OCI-LY3 (cell line): Measurements from ENCODE around the gene ME3.

Source experiments
- H2AFZ ChIP-seq: fragments of 200-600, 300-600 bp; shearing (Covaris generic); 2 replicates; pipeline ENCODE4 v1.6.0; 2014; ENCODE audit warnings: antibody characterized with exemption, low read depth, low read length
- H3K27ac ChIP-seq: fragments of 200-600, 300-600 bp; sonication (generic); 2 replicates; pipeline ENCODE4 v1.5.1; 2014; ENCODE audit warnings: mild to moderate bottlenecking, low read length, moderate library complexity, mixed read lengths
- H3K27me3 ChIP-seq: fragments of 200-600, 300-600 bp; sonication (generic); 2 replicates; pipeline ENCODE4 v1.6.1; 2014; ENCODE audit warnings: low read depth, low read length, mixed read lengths
- H3K36me3 ChIP-seq: fragments of 200-600, 300-600 bp; sonication (generic); replicated peaks from 2 replicates; pipeline ENCODE3; 2014; ENCODE audit warnings: low read depth, low read length, mixed read lengths
- H3K4me1 ChIP-seq: fragments of 300-600, 200-600 bp; sonication (generic); 2 replicates; pipeline ENCODE4 v1.6.1; 2014; ENCODE audit warnings: low read length, mixed read lengths
- H3K4me2 ChIP-seq: fragments of 200-600, 300-600 bp; sonication (generic); 2 replicates; pipeline ENCODE4 v1.6.1; 2014; ENCODE audit warnings: low read length, mixed read lengths
- H3K4me3 ChIP-seq: fragments of 300-600, 200-600 bp; sonication (generic); 2 replicates; pipeline ENCODE4 v1.5.1; 2014; ENCODE audit warnings: antibody characterized with exemption, mild to moderate bottlenecking, low read length, moderate library complexity
- H3K79me2 ChIP-seq: fragments of 300-600, 200-600 bp; shearing (Covaris generic); 2 replicates; pipeline ENCODE4 v1.6.1; 2014; ENCODE audit warnings: mild to moderate bottlenecking, low read length, mixed read lengths
- H3K9ac ChIP-seq: fragments of 300-600, 200-600 bp; shearing (Covaris generic); 2 replicates; pipeline ENCODE4 v1.6.0; 2014; ENCODE audit warnings: mild to moderate bottlenecking, low read length, moderate library complexity
- H3K9me3 ChIP-seq: fragments of 200-600, 300-600 bp; shearing (Covaris generic); 2 replicates; pipeline ENCODE4 v1.6.1; 2014; ENCODE audit warnings: low read length, mixed read lengths; ENCODE audit not compliant: insufficient read depth
- H4K20me1 ChIP-seq: fragments of 200-600, 300-600 bp; sonication (generic); 2 replicates; pipeline ENCODE4 v1.6.1; 2016; ENCODE audit warnings: low read length, mixed read lengths; ENCODE audit not compliant: insufficient read depth
- EZH2phosphoT487 ChIP-seq: fragments of 200-600 bp; shearing (Covaris generic); IDR thresholded peaks from 2 replicates; pipeline ENCODE4 v1.6.1; 2018; ENCODE audit warnings: antibody characterized with exemption, mixed run types, low read depth
- TF ChIP-seq, protein P1 (sequence below): fragments of 200-600, 300-600 bp; sonication (generic); IDR thresholded peaks from 2 replicates; pipeline ENCODE4 v1.5.1; 2014; ENCODE audit warnings: antibody characterized with exemption, low read length, low read depth

ME3 gene

GRCh38 chr11:86693518-86693917, 21.1 kb upstream of the ME3 start:
- H3K27ac ChIP-seq, result no peak overlapping the region
- H3K4me1 ChIP-seq, result peaks cover 9% of the 10 kb centered on the region
- H3K27me3 ChIP-seq, result peaks cover 27% of the 10 kb centered on the region
- H3K9me3 ChIP-seq, result no peaks in the 10 kb centered on the region
- no peaks in the 10 kb centered on the region for H3K36me3 ChIP-seq
- no peak overlapping the region for H3K4me3 ChIP-seq
- no peak overlapping the region for H3K9ac ChIP-seq
- no peak overlapping the region for H3K4me2 ChIP-seq
- TF ChIP-seq, protein P1, sequence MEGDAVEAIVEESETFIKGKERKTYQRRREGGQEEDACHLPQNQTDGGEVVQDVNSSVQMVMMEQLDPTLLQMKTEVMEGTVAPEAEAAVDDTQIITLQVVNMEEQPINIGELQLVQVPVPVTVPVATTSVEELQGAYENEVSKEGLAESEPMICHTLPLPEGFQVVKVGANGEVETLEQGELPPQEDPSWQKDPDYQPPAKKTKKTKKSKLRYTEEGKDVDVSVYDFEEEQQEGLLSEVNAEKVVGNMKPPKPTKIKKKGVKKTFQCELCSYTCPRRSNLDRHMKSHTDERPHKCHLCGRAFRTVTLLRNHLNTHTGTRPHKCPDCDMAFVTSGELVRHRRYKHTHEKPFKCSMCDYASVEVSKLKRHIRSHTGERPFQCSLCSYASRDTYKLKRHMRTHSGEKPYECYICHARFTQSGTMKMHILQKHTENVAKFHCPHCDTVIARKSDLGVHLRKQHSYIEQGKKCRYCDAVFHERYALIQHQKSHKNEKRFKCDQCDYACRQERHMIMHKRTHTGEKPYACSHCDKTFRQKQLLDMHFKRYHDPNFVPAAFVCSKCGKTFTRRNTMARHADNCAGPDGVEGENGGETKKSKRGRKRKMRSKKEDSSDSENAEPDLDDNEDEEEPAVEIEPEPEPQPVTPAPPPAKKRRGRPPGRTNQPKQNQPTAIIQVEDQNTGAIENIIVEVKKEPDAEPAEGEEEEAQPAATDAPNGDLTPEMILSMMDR, result no peak
- no peak for TF ChIP-seq EZH2phosphoT487
- H3K79me2 ChIP-seq, result no peaks in the 10 kb centered on the region
- no peak overlapping the region for H2AFZ ChIP-seq
- H4K20me1 ChIP-seq, result no peaks in the 10 kb centered on the region

- no peak overlapping the region for H2AFZ ChIP-seq
- no peak overlapping the region for H3K4me3 ChIP-seq
- no peaks in the 10 kb centered on the region for H3K9me3 ChIP-seq
- H3K36me3 ChIP-seq, result no peaks in the 10 kb centered on the region
- H3K9ac ChIP-seq, result no peak overlapping the region
- H4K20me1 ChIP-seq, result no peaks in the 10 kb centered on the region
- no peaks in the 10 kb centered on the region for H3K79me2 ChIP-seq
- no peak overlapping the region for H3K4me2 ChIP-seq
- no peak overlapping the region for H3K27ac ChIP-seq
- H3K4me1 ChIP-seq, result peaks cover 17% of the 10 kb centered on the region
- peaks cover 27% of the 10 kb centered on the region for H3K27me3 ChIP-seq
- TF ChIP-seq, protein P1, result no peak
- no peak for TF ChIP-seq EZH2phosphoT487
Observed at GRCh38 chr11:86692746-86693145, 20.3 kb upstream of the ME3 start.

GRCh38 chr11:86692317-86692716, 19.9 kb upstream of the ME3 start:
- no peak overlapping the region for H2AFZ ChIP-seq
- peaks cover 27% of the 10 kb centered on the region for H3K27me3 ChIP-seq
- TF ChIP-seq, protein P1, result no peak
- no peak for TF ChIP-seq EZH2phosphoT487
- H3K9me3 ChIP-seq, result no peaks in the 10 kb centered on the region
- H3K27ac ChIP-seq, result no peak overlapping the region
- H3K9ac ChIP-seq, result no peak overlapping the region
- no peaks in the 10 kb centered on the region for H3K36me3 ChIP-seq
- no peaks in the 10 kb centered on the region for H3K79me2 ChIP-seq
- no peak overlapping the region for H3K4me3 ChIP-seq
- no peak overlapping the region for H3K4me2 ChIP-seq
- peaks cover 17% of the 10 kb centered on the region for H3K4me1 ChIP-seq
- H4K20me1 ChIP-seq, result no peaks in the 10 kb centered on the region

DNA sequence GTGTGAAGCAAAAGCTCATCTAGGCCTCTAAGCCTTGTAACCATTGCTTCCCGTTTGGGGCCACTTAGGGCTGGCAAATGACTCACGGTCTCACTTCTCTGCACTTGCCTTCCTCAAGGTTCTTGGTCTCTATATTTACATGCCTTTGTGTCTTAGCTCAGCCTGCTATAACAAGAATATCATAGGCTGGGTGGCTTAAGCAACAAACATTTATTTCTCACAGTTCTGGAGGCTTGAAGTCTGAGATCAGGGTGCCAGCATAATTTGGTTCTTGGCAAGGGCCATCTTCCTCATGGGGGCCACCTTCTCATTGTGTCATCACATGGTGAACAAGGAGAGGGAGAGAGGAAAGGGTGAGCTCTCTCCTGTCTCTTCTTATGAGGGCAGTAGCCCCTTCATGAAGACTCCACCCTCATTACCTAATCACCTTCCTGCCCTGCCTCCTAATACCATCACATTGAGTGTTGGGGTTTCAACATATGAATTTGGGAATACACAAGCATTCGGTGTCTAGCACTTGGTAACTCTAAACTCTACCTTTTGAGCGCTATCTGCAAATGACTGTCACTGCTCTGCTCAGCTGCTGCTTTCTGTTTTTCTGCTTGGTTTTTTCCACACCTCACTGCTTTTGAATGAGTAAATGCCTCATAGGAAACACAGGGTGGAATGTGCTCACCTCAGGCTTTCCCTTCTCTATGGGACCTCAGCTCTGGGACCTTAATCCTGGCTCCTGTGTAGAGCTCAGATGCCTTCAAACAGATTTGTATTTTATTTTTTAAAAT, 16.2 kb upstream of the ME3 start:
- Histone ChIP-seq H3K36me3 (no peaks in the 10 kb centered on the region), H2AFZ (peak overlapping the region; percentile 42), H3K9ac (no peak overlapping the region), H3K79me2 (no peaks in the 10 kb centered on the region), H3K27ac (peak overlapping the region; percentile 56), H3K9me3 (no peaks in the 10 kb centered on the region), H3K4me3 (no peak overlapping the region), H3K4me2 (peak overlapping the region; percentile 39), H4K20me1 (no peaks in the 10 kb centered on the region), H3K4me1 (peaks cover 17% of the 10 kb centered on the region), H3K27me3 (peaks cover under 1% of the 10 kb centered on the region; the same call in 1 of the 2 replicates)
- TF ChIP-seq, protein P1, result no peak
- no peak for TF ChIP-seq EZH2phosphoT487
